T-helper 17 cell (primary cell): ENCODE data around the gene OVOL3. TPM values are rescaled to one million over a fixed set of nuclear protein-coding genes. Genes with fewer than 3 reads are reported as not detected.

Experiments
- ATAC-seq: fragments of 150-1000 bp; cut with Tn5 transposase; 2 replicates; pipeline ENCODE4 v1.10.0; 2021; ENCODE audit warnings: mild to moderate bottlenecking, moderate library complexity
- DNase-seq, 3 donors: peaks; one replicate each; pipeline versions ENCODE4 v3.0.0 to v3.0.0-alpha.2; 2020 to 2021
- H3K9me3 ChIP-seq: one replicate; pipeline ENCODE4 v1.7.0; 2013; ENCODE audit warnings: low read length, mild to moderate bottlenecking; ENCODE audit not compliant: control insufficient read depth, poor library complexity, severe bottlenecking
- H3K27ac Mint-ChIP-seq: one replicate; pipeline ENCODE4 v1.8.0; 2022; ENCODE audit warnings: mild to moderate bottlenecking, moderate library complexity, mixed read lengths
- H3K27me3 Mint-ChIP-seq: one replicate; pipeline ENCODE4 v1.8.0; 2022; ENCODE audit warnings: mixed read lengths
- H3K36me3 Mint-ChIP-seq: one replicate; pipeline ENCODE4 v1.8.0; 2022; ENCODE audit warnings: low read depth, mixed read lengths
- H3K4me1 Mint-ChIP-seq: one replicate; pipeline ENCODE4 v1.8.0; 2022; ENCODE audit warnings: mild to moderate bottlenecking, mixed read lengths
- H3K4me3 Mint-ChIP-seq: one replicate; pipeline ENCODE4 v1.8.0; 2022; ENCODE audit warnings: mild to moderate bottlenecking, moderate library complexity, mixed read lengths
- total RNA-seq, 4 donors: library from RNA in 2 of 4; stranded (reverse) in 2 of 4; gene quantifications; one replicate each; pipeline ENCODE4 v1.2.3 and lab custom pipeline; 2022 to 2026

OVOL3 gene
- total RNA-seq, 2 donors from 2014 or later = not detected

DNA sequence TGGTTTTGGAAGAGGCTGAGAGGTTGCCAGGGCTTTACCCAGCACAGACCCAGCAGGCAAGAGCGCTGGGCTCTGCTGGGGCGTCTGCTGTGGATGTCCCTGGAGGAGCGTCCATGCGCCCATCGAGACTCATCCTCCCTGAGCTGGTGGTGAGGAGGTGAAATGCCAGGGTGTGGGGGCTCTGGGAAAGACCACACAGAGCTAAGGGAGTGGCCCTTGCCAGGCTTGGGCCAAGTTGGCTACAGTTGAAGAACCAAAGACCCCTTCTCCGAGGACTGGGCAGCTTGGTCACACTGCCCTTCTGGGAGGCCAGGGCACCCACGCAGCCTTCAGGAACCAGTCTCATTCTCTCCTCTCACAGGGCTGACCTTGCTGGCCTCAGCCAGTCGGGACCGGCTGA lies 24.6 kb upstream of the OVOL3 start:
- no peaks in the 10 kb centered on the region for H3K9me3 ChIP-seq
- Mint-ChIP-seq H3K36me3 (no peaks in the 10 kb centered on the region), H3K4me3 (no peak overlapping the region), H3K4me1 (peaks cover 5% of the 10 kb centered on the region), H3K27me3 (no peaks in the 10 kb centered on the region), H3K27ac (peak overlapping the region; percentile 29)
- no peak for ATAC-seq
- DNase-seq = no peak

DNA sequence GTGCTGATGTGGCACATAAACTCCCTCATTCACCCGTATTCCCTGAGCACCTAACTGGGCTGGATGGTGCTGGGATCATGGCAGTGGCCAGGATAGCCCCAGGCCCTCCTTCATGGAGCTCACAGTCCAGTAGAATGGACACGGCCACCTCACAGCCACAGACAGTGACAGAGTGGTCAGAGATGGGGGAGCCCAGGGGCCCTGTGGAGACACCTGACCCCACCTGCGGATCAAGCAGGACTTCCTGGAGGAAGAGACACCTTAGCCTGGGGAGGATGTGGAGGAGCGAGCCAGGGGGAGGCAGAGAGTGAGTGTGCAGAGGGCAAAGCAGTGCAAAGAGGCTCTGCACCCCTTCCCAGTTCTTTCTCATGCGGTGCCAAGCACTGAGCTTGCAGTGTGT lies 21.1 kb upstream of the OVOL3 start:
- no peak for ATAC-seq
- H3K27ac Mint-ChIP-seq = peak overlapping the region; percentile 24
- no peaks in the 10 kb centered on the region for H3K9me3 ChIP-seq
- H3K36me3 Mint-ChIP-seq = no peaks in the 10 kb centered on the region
- H3K27me3 Mint-ChIP-seq = no peaks in the 10 kb centered on the region
- no peak for DNase-seq
- no peak overlapping the region for H3K4me3 Mint-ChIP-seq
- H3K4me1 Mint-ChIP-seq = peaks cover 18% of the 10 kb centered on the region

DNA sequence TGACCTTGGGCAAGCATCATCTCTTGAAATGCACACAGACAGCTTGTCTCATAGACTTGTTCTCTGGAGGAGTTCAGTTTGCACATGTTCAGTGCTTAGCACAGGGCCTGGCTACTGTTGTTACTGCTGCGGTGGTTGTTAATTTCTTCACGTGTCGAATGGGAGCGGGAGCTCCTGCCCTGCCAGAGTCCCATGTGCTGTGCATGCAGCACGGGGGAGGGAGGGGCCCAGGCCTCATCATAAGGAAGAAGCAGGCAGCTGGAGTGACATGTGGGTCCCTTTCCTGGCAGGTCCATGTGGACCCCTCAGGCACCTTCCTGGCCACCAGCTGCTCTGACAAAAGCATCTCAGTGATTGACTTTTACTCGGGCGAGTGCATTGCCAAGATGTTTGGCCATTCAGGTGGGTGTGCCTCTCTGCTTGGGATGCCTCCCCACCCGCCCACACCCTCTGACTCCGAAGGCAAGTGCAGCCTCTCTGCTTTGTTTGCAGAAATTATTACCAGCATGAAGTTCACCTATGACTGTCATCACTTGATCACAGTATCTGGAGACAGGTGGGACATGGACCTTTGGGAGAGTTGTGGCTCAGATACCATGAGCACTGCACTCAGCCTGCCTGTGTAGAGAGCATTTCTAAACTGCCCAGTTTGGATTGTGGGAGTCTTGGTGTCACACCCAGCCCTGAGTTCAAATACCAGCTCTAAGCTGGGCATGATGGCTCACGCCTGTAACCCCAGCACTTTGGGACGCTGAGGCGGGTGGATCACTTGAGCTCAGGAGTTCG lies 19.8 kb upstream of the OVOL3 start:
- no peak overlapping the region for H3K27ac Mint-ChIP-seq
- no peak overlapping the region for H3K4me3 Mint-ChIP-seq
- ATAC-seq (no peak), DNase-seq (no peak)
- no peaks in the 10 kb centered on the region for H3K27me3 Mint-ChIP-seq
- no peaks in the 10 kb centered on the region for H3K36me3 Mint-ChIP-seq
- peaks cover 16% of the 10 kb centered on the region for H3K4me1 Mint-ChIP-seq
- H3K9me3 ChIP-seq = no peaks in the 10 kb centered on the region

GRCh38 chr19:36092566-36092965 lies 18.4 kb upstream of the OVOL3 start:
- Mint-ChIP-seq H3K27ac (peak overlapping the region; percentile 92), H3K4me3 (no peak overlapping the region), H3K36me3 (no peaks in the 10 kb centered on the region), H3K27me3 (no peaks in the 10 kb centered on the region), H3K4me1 (peaks cover 16% of the 10 kb centered on the region)
- ATAC-seq (no peak), DNase-seq (no peak)
- H3K9me3 ChIP-seq = no peaks in the 10 kb centered on the region

- Mint-ChIP-seq H3K4me3 (peak overlapping the region; percentile 57), H3K27me3 (no peaks in the 10 kb centered on the region), H3K36me3 (no peaks in the 10 kb centered on the region), H3K4me1 (peaks cover 16% of the 10 kb centered on the region), H3K27ac (peak overlapping the region; percentile 92)
- DNase-seq = no peak
- H3K9me3 ChIP-seq = no peaks in the 10 kb centered on the region
- ATAC-seq = peak; percentile 27
These were observed 17.7 kb upstream of the OVOL3 start for GRCh38 chr19:36093146-36093662.

GRCh38 chr19:36093687-36094086 lies 17.3 kb upstream of the OVOL3 start:
- no peaks in the 10 kb centered on the region for H3K27me3 Mint-ChIP-seq
- H3K9me3 ChIP-seq = no peaks in the 10 kb centered on the region
- peak overlapping the region; percentile 57 for H3K4me3 Mint-ChIP-seq
- DNase-seq = no peak
- peak overlapping the region; percentile 92 for H3K27ac Mint-ChIP-seq
- no peak for ATAC-seq
- H3K4me1 Mint-ChIP-seq = peaks cover 18% of the 10 kb centered on the region
- no peaks in the 10 kb centered on the region for H3K36me3 Mint-ChIP-seq

- Mint-ChIP-seq H3K4me1 (peaks cover 15% of the 10 kb centered on the region), H3K4me3 (no peak overlapping the region), H3K27me3 (no peaks in the 10 kb centered on the region), H3K36me3 (no peaks in the 10 kb centered on the region), H3K27ac (peak overlapping the region; percentile 29)
- ATAC-seq (no peak), DNase-seq (no peak)
- no peaks in the 10 kb centered on the region for H3K9me3 ChIP-seq
These were observed 13.9 kb upstream of the OVOL3 start for GRCh38 chr19:36097036-36097435.

DNA sequence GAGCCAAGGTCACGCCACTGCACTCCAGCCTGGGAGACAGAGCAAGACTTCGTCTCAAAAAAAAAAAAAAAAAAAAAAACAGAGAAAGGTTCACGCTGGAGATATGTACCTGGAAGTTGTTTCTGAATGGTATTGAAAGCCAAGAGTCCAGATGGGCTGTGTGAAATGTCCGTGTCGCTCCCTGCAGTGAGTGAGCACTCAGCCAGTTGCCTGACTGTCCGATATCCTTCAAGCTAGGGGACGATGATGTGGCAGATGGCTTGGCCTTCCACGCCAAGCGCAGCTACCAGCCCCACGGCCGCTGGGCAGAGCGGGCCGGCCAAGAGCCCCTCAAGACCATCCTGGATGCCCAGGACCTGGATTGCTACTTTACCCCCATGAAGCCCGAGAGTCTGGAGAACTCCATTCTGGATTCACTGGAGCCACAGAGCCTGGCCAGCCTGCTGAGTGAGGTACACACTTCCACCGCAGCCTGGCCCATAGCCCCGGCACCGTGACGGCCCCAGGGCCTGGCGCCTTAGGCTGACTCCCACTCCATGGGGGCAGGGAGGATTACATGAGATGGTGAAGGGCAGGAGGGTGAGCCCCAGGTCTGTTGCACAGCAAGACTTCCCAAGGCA lies 11.7 kb upstream of the OVOL3 start:
- H3K9me3 ChIP-seq = no peaks in the 10 kb centered on the region
- Mint-ChIP-seq H3K4me1 (peaks cover 2% of the 10 kb centered on the region), H3K27me3 (no peaks in the 10 kb centered on the region), H3K36me3 (no peaks in the 10 kb centered on the region), H3K27ac (no peak overlapping the region), H3K4me3 (no peak overlapping the region)
- ATAC-seq (no peak), DNase-seq (no peak)

DNA sequence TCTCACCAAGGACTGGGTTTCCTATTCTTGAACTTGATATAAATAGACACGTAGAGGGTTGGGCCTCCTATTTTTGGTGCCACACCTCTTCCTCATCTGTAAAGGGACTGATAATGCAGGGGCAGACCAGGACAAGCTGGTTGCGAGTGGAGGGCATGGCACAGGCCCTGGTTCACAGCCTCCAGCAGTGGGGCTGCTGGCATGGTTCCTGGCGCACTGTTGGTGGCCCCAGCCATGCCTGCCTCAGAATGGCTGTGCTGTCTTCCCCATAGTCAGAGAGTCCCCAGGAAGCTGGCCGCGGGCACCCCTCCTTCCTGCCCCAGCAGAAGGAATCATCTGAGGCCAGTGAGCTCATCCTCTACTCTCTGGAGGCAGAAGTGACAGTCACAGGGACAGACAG lies 10.5 kb upstream of the OVOL3 start:
- Mint-ChIP-seq H3K27me3 (no peaks in the 10 kb centered on the region), H3K36me3 (no peaks in the 10 kb centered on the region), H3K27ac (peak overlapping the region; percentile 34), H3K4me3 (no peak overlapping the region), H3K4me1 (peaks cover 2% of the 10 kb centered on the region)
- H3K9me3 ChIP-seq = no peaks in the 10 kb centered on the region
- no peak for DNase-seq
- ATAC-seq = no peak

GRCh38 chr19:36101550-36102327 lies 9.2 kb upstream of the OVOL3 start:
- Mint-ChIP-seq H3K27ac (no peak overlapping the region), H3K27me3 (no peaks in the 10 kb centered on the region), H3K4me1 (peaks cover 4% of the 10 kb centered on the region), H3K4me3 (no peak overlapping the region), H3K36me3 (peaks cover 2% of the 10 kb centered on the region)
- DNase-seq (no peak), ATAC-seq (no peak)
- H3K9me3 ChIP-seq = no peaks in the 10 kb centered on the region

DNA sequence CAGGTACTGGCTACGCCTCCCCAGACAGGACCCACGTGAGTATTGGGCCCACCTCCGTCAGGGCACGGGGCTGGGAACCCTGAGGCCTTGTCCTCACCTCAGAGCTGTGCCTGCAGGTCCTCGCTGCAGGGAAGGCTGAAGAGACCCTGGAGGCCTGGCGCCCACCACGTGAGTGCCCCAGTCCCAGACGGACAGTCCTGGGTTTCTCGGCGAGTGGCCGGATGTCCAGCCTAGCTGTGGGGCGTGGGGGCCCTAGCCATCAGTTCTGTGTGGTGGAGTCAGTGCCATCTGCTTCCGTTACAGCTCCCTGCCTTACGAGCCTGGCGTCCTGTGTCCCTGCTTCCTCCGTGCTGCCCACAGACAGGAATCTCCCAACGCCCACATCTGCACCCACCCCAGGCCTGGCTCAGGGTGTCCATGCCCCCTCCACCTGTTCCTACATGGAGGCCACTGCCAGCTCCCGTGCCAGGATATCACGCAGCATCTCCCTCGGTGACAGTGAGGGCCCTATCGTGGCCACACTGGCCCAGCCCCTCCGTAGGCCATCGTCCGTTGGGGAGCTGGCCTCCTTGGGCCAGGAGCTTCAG lies 7.8 kb upstream of the OVOL3 start:
- ATAC-seq = no peak
- DNase-seq = no peak
- Mint-ChIP-seq H3K36me3 (peaks cover 2% of the 10 kb centered on the region), H3K27ac (peak overlapping the region; percentile 62), H3K4me1 (peaks cover 4% of the 10 kb centered on the region), H3K4me3 (no peak overlapping the region), H3K27me3 (no peaks in the 10 kb centered on the region)
- no peaks in the 10 kb centered on the region for H3K9me3 ChIP-seq

DNA sequence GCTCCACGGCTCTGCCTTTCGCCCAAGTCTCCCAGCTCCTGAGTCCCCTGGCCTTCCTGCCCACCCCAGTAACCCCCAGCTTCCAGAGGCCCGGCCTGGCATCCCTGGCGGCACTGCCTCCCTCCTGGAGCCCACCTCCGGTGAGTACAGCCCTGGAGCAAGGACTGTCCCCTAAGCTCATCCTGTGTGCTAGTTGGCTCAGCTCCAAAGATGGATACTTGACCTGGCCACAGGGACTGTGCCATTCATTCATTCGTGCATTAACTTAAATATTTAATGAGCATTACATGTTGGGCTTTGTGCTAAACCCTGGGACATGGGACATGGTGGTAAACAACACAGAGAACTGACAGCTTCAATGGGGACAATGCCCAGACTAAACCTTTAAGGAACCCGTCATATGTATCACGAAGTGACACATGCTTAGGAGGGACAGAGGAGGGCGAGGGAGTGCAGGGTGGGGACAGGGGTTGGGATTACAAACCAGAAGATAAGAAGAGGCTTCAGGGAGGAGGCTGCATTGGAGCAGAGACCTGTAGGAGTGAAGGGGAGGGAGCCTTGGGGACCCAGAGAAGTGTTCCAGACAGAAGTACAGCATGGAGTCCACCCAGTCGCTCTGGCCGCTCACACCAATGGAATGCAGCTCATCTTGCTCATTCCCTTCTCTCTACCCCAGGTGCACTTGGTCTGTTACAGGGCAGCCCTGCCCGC lies 6.9 kb upstream of the OVOL3 start:
- ATAC-seq = no peak
- peak overlapping the region; percentile 62 for H3K27ac Mint-ChIP-seq
- H3K36me3 Mint-ChIP-seq = peaks cover 2% of the 10 kb centered on the region

More for the DNA sequence above, 6.9 kb upstream of the OVOL3 start:
- Mint-ChIP-seq H3K4me1 (peaks cover 2% of the 10 kb centered on the region), H3K4me3 (no peak overlapping the region), H3K27me3 (no peaks in the 10 kb centered on the region)
- no peaks in the 10 kb centered on the region for H3K9me3 ChIP-seq
- DNase-seq = no peak
